Hepatocyte (in vitro differentiated cells): ENCODE data around the gene MARCO.

Experiments used
- EZH2 ChIP-seq: fragments of 200-600 bp; sonication (generic); IDR thresholded peaks from 2 replicates; pipeline ENCODE4 v1.6.1; 2016; ENCODE audit warnings: antibody characterized with exemption, mild to moderate bottlenecking, borderline replicate concordance
- TF ChIP-seq, protein P1 (sequence below): fragments of 200-600 bp; sonication (generic); IDR thresholded peaks from 2 replicates; pipeline ENCODE4 v1.5.1; 2016; ENCODE audit warnings: antibody characterized with exemption, mild to moderate bottlenecking; ENCODE audit not compliant: poor library complexity

DNA sequence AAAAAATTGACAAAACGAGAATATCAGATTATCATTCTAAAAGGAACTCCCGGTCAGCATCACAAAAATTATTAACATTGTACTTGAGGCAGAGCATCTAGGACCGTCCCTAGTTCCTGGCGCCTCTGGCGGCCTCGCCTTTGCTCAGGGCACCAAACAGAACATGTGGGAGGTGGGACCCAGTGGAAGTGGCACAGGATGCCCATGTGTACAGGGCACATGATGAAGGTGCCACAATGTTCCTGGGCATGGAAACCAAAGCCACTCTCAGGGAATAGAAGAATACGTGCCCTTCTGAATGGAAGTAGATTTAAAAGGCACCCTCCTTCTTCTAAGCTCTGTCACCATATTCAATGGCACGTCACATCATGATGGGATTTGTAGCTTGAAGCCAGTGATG, 30.1 kb upstream of the MARCO start:
- TF ChIP-seq, protein P1, sequence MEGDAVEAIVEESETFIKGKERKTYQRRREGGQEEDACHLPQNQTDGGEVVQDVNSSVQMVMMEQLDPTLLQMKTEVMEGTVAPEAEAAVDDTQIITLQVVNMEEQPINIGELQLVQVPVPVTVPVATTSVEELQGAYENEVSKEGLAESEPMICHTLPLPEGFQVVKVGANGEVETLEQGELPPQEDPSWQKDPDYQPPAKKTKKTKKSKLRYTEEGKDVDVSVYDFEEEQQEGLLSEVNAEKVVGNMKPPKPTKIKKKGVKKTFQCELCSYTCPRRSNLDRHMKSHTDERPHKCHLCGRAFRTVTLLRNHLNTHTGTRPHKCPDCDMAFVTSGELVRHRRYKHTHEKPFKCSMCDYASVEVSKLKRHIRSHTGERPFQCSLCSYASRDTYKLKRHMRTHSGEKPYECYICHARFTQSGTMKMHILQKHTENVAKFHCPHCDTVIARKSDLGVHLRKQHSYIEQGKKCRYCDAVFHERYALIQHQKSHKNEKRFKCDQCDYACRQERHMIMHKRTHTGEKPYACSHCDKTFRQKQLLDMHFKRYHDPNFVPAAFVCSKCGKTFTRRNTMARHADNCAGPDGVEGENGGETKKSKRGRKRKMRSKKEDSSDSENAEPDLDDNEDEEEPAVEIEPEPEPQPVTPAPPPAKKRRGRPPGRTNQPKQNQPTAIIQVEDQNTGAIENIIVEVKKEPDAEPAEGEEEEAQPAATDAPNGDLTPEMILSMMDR, result no peak
- no peak for TF ChIP-seq EZH2
